ENCODE measurements around the gene FLNA. TPM values are rescaled to one million over a fixed set of nuclear protein-coding genes. Genes with fewer than 3 reads are reported as not detected.

The FLNA gene
- total RNA-seq, 1 donor from 2014 or later: 824 TPM

DNA sequence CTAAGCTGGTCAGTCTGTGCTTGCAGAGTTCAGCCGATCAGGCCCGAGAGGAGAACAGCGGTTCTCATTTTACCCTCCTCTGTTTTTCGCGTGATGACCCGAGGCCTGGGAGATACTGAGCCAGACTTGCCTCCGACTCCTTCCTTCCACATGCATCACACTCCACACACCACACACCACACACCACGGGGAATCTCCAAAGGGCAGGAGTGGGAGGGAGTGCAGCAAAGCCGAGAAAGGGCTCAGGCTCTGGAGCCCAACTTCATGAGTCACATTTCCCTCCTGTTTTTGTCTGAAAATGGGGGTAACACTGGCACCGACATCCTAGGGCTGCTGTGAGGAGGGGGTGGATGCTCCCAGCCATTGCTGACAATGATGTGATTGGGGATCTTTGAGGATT lies 39.9 kb downstream of the FLNA start:
- DNase-seq: no peak
- H3K27me3 Mint-ChIP-seq: no peaks in the 10 kb centered on the region
- peaks cover 23% of the 10 kb centered on the region for H3K4me1 Mint-ChIP-seq
- peak overlapping the region; percentile 73 for H3K4me3 Mint-ChIP-seq
- intact Hi-C loops (cut with micrococcal nuclease): no loop called here
- no peaks in the 10 kb centered on the region for H3K36me3 Mint-ChIP-seq (ENCODE audit: low read depth)
- no peaks in the 10 kb centered on the region for H3K9me3 Mint-ChIP-seq
- peak overlapping the region; percentile 94 for H3K27ac Mint-ChIP-seq

DNA sequence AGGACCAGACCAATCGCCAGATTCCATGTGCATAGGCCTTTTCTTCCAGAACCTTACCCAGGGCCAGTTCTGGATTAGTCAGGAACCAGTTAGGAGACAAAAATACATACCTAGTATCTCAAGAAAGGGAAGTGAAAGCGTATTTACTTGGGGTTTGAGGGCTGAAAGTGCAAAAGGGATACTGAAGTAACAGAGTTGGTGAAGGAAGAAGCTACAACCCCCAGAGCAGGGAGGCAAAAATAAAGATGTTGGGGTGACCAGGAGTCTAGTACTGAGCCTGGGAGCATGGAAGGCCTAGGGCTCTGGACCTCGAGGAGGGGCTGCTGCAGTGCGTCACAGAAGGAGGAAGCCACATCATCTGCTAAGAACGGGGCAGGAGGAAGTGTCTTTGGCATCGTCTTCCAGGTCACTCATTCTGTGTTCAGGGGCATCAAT lies 40.6 kb downstream of the FLNA start:
- H3K27ac Mint-ChIP-seq: peak overlapping the region; percentile 94
- DNase-seq: no peak
- no peaks in the 10 kb centered on the region for H3K9me3 Mint-ChIP-seq
- no peaks in the 10 kb centered on the region for H3K27me3 Mint-ChIP-seq
- H3K36me3 Mint-ChIP-seq (ENCODE audit: low read depth): no peaks in the 10 kb centered on the region
- peak overlapping the region; percentile 73 for H3K4me3 Mint-ChIP-seq
- intact Hi-C loops (cut with micrococcal nuclease): no loop called here
- peaks cover 23% of the 10 kb centered on the region for H3K4me1 Mint-ChIP-seq

DNA sequence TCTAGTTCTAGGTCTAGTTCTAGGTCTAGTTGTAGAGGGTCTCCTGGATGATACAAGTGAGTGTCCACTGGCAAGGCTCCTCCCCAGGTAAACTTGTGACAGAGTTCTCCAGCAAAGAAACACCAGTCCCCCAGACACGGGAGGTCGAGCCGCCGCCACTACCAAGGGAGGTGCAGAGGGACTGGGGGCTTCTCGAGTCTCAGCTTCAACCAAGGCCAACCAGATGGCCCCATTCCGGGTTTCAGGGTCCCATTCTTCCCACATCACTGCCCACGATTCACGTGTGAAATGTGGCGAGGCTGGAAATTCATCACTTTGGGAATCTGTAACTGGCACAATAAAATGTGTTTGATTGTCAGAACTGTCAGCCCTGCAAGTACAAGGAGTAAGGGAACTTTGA lies 41.3 kb downstream of the FLNA start:
- Mint-ChIP-seq H3K27ac (peak overlapping the region; percentile 51), H3K4me3 (no peak overlapping the region), H3K27me3 (no peaks in the 10 kb centered on the region), H3K4me1 (peaks cover 26% of the 10 kb centered on the region), H3K9me3 (no peaks in the 10 kb centered on the region), H3K36me3 (ENCODE audit: low read depth) (no peaks in the 10 kb centered on the region)
- DNase-seq: no peak
- intact Hi-C loops (cut with micrococcal nuclease): no loop called here

DNA sequence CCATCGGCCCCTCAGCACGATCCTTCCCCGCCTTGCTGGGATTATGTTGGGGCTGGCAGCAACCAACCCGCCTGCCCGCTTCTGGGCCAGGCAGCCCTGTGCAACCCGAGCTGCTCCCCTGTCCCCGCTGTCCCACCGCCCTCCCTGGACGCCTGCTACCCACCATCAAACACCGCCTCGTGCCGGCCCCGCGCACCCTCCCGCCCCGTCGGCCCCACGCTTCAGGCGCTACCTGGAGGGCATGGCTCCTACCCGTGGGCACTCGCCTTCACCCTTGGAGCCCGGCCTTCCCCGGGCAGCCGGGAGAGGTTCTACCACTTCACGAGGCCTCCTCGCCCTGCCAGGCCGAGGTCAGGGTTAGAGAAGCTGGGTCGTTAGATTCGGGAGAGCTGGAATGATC lies 41.9 kb downstream of the FLNA start:
- H3K27me3 Mint-ChIP-seq: no peaks in the 10 kb centered on the region
- intact Hi-C loops (cut with micrococcal nuclease): no loop called here
- no peaks in the 10 kb centered on the region for H3K9me3 Mint-ChIP-seq
- no peaks in the 10 kb centered on the region for H3K36me3 Mint-ChIP-seq (ENCODE audit: low read depth)
- DNase-seq: no peak
- no peak overlapping the region for H3K27ac Mint-ChIP-seq
- H3K4me1 Mint-ChIP-seq: peaks cover 31% of the 10 kb centered on the region
- no peak overlapping the region for H3K4me3 Mint-ChIP-seq

GRCh38 chrX:154329294-154329693 lies 45.1 kb downstream of the FLNA start:
- no peak overlapping the region for H3K4me3 Mint-ChIP-seq
- peaks cover 34% of the 10 kb centered on the region for H3K4me1 Mint-ChIP-seq
- no peak overlapping the region for H3K27ac Mint-ChIP-seq
- H3K36me3 Mint-ChIP-seq (ENCODE audit: low read depth): no peaks in the 10 kb centered on the region
- DNase-seq: no peak
- no peaks in the 10 kb centered on the region for H3K9me3 Mint-ChIP-seq
- intact Hi-C loops (cut with micrococcal nuclease): no loop called here
- H3K27me3 Mint-ChIP-seq: no peaks in the 10 kb centered on the region

DNA sequence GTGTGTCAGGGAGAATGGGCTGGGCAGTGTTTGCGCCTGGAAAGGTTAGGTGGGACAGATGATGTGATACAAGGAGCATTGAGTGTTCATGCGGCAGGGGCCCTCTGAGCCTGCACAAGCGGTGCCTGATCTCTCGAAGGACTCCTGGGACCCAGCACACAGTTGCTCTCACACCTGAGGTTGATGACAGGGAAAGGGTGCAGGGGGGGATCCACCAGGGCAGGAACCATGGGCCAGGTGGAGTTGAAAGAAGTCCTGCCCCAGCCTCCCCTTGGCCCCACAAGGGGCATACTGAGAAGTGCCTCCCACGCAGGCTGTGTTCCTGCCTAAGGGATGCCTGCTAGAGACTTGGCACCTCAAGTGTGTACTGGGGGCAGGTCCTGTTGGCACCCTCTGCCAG lies 45.8 kb downstream of the FLNA start:
- H3K36me3 Mint-ChIP-seq (ENCODE audit: low read depth): no peaks in the 10 kb centered on the region
- no peak overlapping the region for H3K4me3 Mint-ChIP-seq
- no peak overlapping the region for H3K27ac Mint-ChIP-seq
- intact Hi-C loops (cut with micrococcal nuclease): no loop called here
- peaks cover 27% of the 10 kb centered on the region for H3K4me1 Mint-ChIP-seq
- no peaks in the 10 kb centered on the region for H3K27me3 Mint-ChIP-seq
- H3K9me3 Mint-ChIP-seq: no peaks in the 10 kb centered on the region
- DNase-seq: no peak

DNA sequence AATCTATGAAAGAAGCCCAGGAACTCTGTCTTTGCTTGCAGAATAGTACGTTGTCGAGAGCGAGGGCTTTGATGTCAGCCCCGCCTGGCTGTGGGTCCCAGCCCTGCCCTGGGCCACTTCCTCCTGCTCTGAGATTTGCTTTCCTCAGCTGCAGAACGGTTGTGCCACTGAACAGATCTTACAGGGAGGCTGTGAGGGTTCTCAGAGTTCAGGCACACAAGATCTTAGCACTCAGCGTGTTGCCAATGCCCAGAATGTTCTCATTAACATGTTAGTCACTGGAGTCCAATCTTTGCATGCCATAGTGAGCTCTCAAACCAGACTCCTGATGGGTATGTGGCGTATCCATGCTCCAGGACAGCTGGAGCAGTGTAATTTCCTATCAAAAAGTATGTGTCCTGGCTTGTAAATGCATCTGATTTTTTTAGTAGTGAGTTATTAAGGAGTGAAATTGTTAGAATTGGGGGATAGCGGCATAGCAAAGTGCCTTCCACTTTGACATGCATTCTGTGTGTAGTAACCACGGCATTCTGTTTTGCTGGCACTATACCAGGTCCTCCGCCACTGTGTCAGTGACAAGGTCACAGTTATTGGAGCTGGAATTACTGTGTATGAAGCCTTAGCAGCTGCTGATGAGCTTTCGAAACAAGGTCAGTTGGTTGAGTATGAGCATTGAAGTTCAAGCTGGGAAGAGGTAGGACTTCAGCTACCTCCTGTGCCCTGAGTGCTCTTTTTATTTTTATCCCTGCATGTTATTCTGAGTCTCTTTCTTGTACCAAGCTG lies 47.2 kb downstream of the FLNA start:
- Mint-ChIP-seq H3K27ac (peak overlapping the region; percentile 43), H3K36me3 (ENCODE audit: low read depth) (no peaks in the 10 kb centered on the region), H3K4me1 (peaks cover 24% of the 10 kb centered on the region), H3K27me3 (no peaks in the 10 kb centered on the region), H3K4me3 (peak overlapping the region; percentile 52), H3K9me3 (no peaks in the 10 kb centered on the region)
- intact Hi-C loops (cut with micrococcal nuclease): no loop called here
- DNase-seq: peak; percentile 84

GRCh38 chrX:154325541-154325940 lies 48.9 kb downstream of the FLNA start:
- no peaks in the 10 kb centered on the region for H3K36me3 Mint-ChIP-seq (ENCODE audit: low read depth)
- no peaks in the 10 kb centered on the region for H3K27me3 Mint-ChIP-seq
- intact Hi-C loops (cut with micrococcal nuclease): no loop called here
- no peak overlapping the region for H3K27ac Mint-ChIP-seq
- no peaks in the 10 kb centered on the region for H3K9me3 Mint-ChIP-seq
- peaks cover 33% of the 10 kb centered on the region for H3K4me1 Mint-ChIP-seq
- H3K4me3 Mint-ChIP-seq: no peak overlapping the region
- DNase-seq: no peak

DNA sequence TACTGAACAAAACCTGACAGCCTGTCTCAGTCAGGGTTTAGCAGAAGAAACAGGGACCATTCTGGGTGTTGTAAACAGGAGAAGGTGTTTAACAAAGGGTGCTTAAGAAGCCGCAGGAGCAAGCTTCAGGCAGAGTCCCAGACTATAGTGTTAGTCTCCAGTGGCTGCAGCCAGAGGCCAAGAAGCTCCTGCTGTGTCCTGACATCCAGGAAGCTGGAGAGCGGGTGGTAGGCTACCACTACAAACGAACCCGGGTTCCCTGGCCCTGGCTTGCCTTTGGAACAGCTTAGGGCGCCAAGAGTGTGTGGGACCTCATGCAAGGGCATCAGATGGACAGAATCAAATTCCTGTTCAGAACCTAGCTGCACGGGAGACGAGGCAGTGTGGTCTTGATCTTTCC lies 50.9 kb downstream of the FLNA start:
- Mint-ChIP-seq H3K4me1 (peaks cover 34% of the 10 kb centered on the region), H3K27ac (no peak overlapping the region), H3K4me3 (no peak overlapping the region), H3K9me3 (no peaks in the 10 kb centered on the region), H3K36me3 (ENCODE audit: low read depth) (no peaks in the 10 kb centered on the region), H3K27me3 (no peaks in the 10 kb centered on the region)
- no peak for DNase-seq
- intact Hi-C loops (cut with micrococcal nuclease): no loop called here

DNA sequence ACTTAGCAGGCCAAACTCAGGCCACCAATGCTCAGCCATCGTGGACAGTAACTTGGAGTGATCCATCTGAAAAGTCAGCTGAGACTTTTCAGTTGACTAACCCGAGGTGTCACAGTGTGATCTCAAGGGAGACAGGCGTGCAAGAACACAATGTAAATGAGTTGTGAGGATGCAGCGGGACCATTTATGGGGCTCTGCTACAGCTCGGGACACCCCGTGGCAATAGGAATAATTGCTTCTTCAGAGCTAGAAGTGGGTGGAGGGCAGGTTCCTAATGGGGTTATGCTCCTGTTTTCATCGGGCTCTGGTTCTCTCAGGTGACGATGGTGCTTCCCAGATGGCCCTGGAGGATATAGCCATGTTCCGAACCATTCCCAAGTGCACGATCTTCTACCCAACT lies 51.5 kb downstream of the FLNA start:
- H3K9me3 Mint-ChIP-seq: no peaks in the 10 kb centered on the region
- H3K27ac Mint-ChIP-seq: no peak overlapping the region
- intact Hi-C loops (cut with micrococcal nuclease): no loop called here
- H3K4me1 Mint-ChIP-seq: peaks cover 31% of the 10 kb centered on the region
- DNase-seq: no peak
- no peaks in the 10 kb centered on the region for H3K36me3 Mint-ChIP-seq (ENCODE audit: low read depth)
- no peak overlapping the region for H3K4me3 Mint-ChIP-seq
- no peaks in the 10 kb centered on the region for H3K27me3 Mint-ChIP-seq

GRCh38 chrX:154321594-154321993 lies 52.8 kb downstream of the FLNA start:
- peaks cover 25% of the 10 kb centered on the region for H3K4me1 Mint-ChIP-seq
- H3K4me3 Mint-ChIP-seq: peak overlapping the region; percentile 37
- peak overlapping the region; percentile 51 for H3K27ac Mint-ChIP-seq
- no peaks in the 10 kb centered on the region for H3K9me3 Mint-ChIP-seq
- H3K27me3 Mint-ChIP-seq: no peaks in the 10 kb centered on the region
- no peak for DNase-seq
- intact Hi-C loops (cut with micrococcal nuclease): no loop called here
- no peaks in the 10 kb centered on the region for H3K36me3 Mint-ChIP-seq (ENCODE audit: low read depth)

DNA sequence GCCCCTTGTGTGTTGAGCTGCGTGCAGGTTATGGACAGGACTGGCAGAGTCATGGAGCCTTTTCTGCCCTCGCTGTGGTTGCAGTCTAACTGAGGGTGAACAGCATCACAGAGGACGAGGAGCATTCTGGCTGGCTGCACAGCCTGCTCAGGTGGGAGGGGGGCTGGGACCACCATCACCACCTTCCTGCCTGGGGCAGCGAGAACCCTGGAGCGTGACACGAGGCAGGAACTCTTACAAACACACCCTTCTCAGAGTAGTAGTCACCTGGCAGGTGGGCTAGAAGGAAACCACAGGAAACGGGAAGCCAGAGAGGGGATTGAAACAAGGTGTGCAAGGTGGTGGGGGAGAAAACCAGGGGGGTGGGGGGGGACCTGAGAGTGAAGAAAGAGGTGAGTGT lies 53.3 kb downstream of the FLNA start:
- intact Hi-C loops (cut with micrococcal nuclease): no loop called here
- no peaks in the 10 kb centered on the region for H3K9me3 Mint-ChIP-seq
- DNase-seq: no peak
- no peaks in the 10 kb centered on the region for H3K27me3 Mint-ChIP-seq
- H3K4me3 Mint-ChIP-seq: no peak overlapping the region
- peaks cover 22% of the 10 kb centered on the region for H3K4me1 Mint-ChIP-seq
- no peak overlapping the region for H3K27ac Mint-ChIP-seq
- H3K36me3 Mint-ChIP-seq (ENCODE audit: low read depth): no peaks in the 10 kb centered on the region

DNA sequence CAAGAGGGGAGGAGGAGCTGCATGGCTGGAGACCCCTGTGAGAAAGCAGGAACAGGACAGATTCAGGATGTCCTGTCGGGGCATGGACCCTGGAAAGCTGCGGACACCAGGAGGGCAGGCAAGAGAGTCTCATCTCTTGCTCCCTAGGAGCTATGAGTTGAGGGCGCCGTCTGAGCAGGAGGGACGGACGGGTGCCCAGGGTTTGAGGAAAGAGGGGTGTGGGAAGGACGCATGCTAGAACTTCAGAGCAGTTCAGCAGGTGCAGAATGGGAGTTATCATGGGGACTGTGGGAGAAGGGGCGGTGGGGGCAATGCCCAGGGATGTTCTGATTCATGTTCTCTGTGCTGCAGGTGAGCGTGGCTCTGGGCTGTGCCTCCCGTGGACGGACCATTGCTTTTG lies 54.0 kb downstream of the FLNA start:
- Mint-ChIP-seq H3K9me3 (no peaks in the 10 kb centered on the region), H3K4me3 (no peak overlapping the region), H3K4me1 (peaks cover 18% of the 10 kb centered on the region), H3K27ac (no peak overlapping the region), H3K36me3 (ENCODE audit: low read depth) (no peaks in the 10 kb centered on the region), H3K27me3 (no peaks in the 10 kb centered on the region)
- DNase-seq: no peak
- intact Hi-C loops (cut with micrococcal nuclease): no loop called here

GRCh38 chrX:154317391-154317995 lies 56.9 kb downstream of the FLNA start:
- no peak for DNase-seq
- Mint-ChIP-seq H3K4me1 (peaks cover 34% of the 10 kb centered on the region), H3K4me3 (no peak overlapping the region), H3K36me3 (ENCODE audit: low read depth) (no peaks in the 10 kb centered on the region), H3K9me3 (no peaks in the 10 kb centered on the region), H3K27ac (no peak overlapping the region), H3K27me3 (no peaks in the 10 kb centered on the region)
- intact Hi-C loops (cut with micrococcal nuclease): no loop called here

DNA sequence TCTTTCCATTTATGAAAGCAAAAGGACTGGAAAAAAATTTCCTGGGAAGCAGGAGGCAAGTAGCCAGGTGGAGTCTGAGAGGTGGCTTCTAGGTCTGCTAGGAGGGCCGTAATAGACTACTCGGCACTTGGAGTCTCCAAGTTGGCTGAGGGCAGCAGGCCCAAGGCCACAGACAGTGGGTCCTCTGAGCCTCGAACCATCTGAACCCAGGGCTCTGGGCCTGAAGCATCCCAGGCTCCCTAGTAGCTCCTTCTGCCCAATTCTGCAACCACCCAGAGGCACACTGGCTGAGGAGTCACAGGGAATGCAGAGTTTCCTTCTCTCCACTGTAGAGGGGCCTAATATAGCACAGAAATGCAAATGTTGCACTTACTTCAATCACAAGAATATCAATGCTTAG lies 59.0 kb downstream of the FLNA start:
- Mint-ChIP-seq H3K36me3 (ENCODE audit: low read depth) (no peaks in the 10 kb centered on the region), H3K27ac (no peak overlapping the region), H3K4me3 (no peak overlapping the region), H3K27me3 (no peaks in the 10 kb centered on the region), H3K4me1 (peaks cover 31% of the 10 kb centered on the region), H3K9me3 (no peaks in the 10 kb centered on the region)
- intact Hi-C loops (cut with micrococcal nuclease): no loop called here
- no peak for DNase-seq

Data from activated CD4-positive, alpha-beta T cell treated with anti-CD3 and anti-CD28 coated beads, Interleukin-2, amount 10 ng/mL, durations not matched to agents 24 days and 14 days (primary cell).